Keratinocyte (primary cell): ENCODE results near the gene CLK3.

ENCODE experiments used
- EZH2 ChIP-seq: IDR thresholded peaks from one replicate; pipeline ENCODE4 v1.6.1; 2012; ENCODE audit warnings: inconsistent platforms, mild to moderate bottlenecking, low read length, moderate library complexity
- TF ChIP-seq, protein P1 (sequence below), 3 experiments: IDR thresholded peaks in 1 of 3; conservative IDR thresholded peaks in 1 of 3; optimal IDR thresholded peaks in 1 of 3; 2 replicates in 2 of 3; 3 replicates in 1 of 3; pipeline versions ENCODE3 to v1.5.1; 2011; ENCODE audit warnings: low read length in 3 of 3, mild to moderate bottlenecking in 3 of 3, moderate library complexity in 2 of 3, control low read depth in 1 of 3, inconsistent platforms in 1 of 3; ENCODE audit not compliant: insufficient read depth in 2 of 3; ENCODE audit errors: extremely low read depth in 1 of 3

DNA sequence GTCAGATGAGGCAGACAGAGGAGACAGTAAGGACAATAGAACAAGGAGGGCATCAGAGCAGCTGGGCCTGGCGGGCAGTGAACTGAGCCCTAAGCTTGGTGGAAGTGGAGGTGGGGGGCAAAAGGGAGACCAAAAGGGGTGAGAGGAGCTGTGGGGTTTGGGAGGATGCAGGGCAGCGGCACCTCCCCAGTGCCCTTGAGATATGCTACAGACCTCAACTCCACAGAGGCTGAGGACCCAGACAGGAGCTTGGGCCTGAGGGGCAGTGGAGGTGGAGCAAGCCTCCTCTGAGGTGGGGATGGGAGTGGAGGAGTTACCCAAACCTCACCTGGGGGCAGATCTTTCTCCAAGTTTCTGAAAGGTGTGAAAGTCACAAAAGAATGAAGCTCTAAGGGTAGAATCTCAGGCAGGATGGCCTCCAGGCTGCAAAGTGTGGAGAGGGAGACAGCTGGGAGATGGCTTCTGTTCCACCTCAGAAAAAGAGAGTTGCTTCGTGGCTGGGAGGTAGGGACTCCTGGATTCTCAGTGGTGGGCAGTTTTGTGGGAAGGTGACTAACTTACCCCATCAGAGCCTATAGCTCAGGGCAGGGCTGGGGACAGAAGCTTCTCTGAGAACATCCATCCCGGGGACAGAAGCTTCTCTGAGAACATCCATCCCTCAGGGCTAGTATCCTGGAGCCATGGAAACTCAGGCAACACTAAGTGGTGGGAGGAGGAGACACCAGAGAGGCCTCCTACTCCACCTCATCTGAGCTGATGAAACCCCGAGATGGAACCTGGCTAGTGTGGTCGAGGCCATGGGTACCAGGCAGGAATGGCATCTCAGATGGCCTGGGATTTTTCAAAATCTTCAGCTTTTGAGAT is 2.3 kb upstream of the CLK3 start:
- TF ChIP-seq, protein P1, sequence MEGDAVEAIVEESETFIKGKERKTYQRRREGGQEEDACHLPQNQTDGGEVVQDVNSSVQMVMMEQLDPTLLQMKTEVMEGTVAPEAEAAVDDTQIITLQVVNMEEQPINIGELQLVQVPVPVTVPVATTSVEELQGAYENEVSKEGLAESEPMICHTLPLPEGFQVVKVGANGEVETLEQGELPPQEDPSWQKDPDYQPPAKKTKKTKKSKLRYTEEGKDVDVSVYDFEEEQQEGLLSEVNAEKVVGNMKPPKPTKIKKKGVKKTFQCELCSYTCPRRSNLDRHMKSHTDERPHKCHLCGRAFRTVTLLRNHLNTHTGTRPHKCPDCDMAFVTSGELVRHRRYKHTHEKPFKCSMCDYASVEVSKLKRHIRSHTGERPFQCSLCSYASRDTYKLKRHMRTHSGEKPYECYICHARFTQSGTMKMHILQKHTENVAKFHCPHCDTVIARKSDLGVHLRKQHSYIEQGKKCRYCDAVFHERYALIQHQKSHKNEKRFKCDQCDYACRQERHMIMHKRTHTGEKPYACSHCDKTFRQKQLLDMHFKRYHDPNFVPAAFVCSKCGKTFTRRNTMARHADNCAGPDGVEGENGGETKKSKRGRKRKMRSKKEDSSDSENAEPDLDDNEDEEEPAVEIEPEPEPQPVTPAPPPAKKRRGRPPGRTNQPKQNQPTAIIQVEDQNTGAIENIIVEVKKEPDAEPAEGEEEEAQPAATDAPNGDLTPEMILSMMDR (optimal IDR thresholded peaks at IDR 0.05 in 1 of 3, IDR thresholded peaks at IDR 0.05 in 1 of 3, conservative IDR thresholded peaks at IDR 0.05 in 1 of 3; ENCODE audit: extremely low read depth in 1 of 3, insufficient read depth in 2 of 3, low read length in 3 of 3): no peak
- no peak for TF ChIP-seq EZH2
